Suprapubic skin (tissue), 4 donors: ENCODE measurements around the gene AGMO. TPM values are rescaled to one million over a fixed set of nuclear protein-coding genes. Genes with fewer than 3 reads are reported as not detected.

Experiments
- DNase-seq, 2 donors: peaks; one replicate each; pipeline ENCODE4 v3.0.0-alpha.2; 2019; ENCODE audit warnings: low spot score in 2 of 2
- H3K27ac ChIP-seq: fragments of 200-600 bp; sonication (generic); one replicate; pipeline ENCODE4 v1.5.1; 2019
- H3K27me3 ChIP-seq: fragments of 200-600 bp; sonication (generic); one replicate; pipeline ENCODE4 v1.5.1; 2019
- H3K36me3 ChIP-seq: fragments of 200-600 bp; sonication (generic); one replicate; pipeline ENCODE4 v1.5.1; 2019
- H3K4me1 ChIP-seq: fragments of 200-600 bp; sonication (generic); one replicate; pipeline ENCODE4 v1.5.1; 2019
- H3K4me3 ChIP-seq: fragments of 200-600 bp; sonication (generic); one replicate; pipeline ENCODE4 v1.5.1; 2019; ENCODE audit warnings: mild to moderate bottlenecking
- H3K9me3 ChIP-seq: fragments of 200-600 bp; sonication (generic); one replicate; pipeline ENCODE4 v1.5.1; 2019
- CTCF ChIP-seq, 2 donors: fragments of 200-600 bp in 1 of 2; fragments of 450-650 bp in 1 of 2; sonication (generic) in 1 of 2; IDR thresholded peaks; one replicate each; pipeline ENCODE4 v1.5.1; 2016 to 2019; ENCODE audit warnings: antibody characterized with exemption in 2 of 2, mild to moderate bottlenecking in 1 of 2, moderate library complexity in 1 of 2
- EP300 ChIP-seq: sonication (generic); formaldehyde crosslinking; IDR thresholded peaks from one replicate; pipeline ENCODE4 v1.6.1; 2017; ENCODE audit warnings: antibody characterized with exemption
- POLR2A ChIP-seq, 2 donors: fragments of 450-650 bp; IDR thresholded peaks; one replicate each; pipeline ENCODE4 v1.6.1; 2017; ENCODE audit warnings: antibody characterized with exemption in 2 of 2, mild to moderate bottlenecking in 2 of 2, moderate library complexity in 2 of 2
- POLR2AphosphoS5 ChIP-seq, 3 donors: sonication (generic); formaldehyde crosslinking; IDR thresholded peaks; one replicate each; pipeline ENCODE4 v1.6.1; 2017; ENCODE audit warnings: antibody characterized with exemption in 3 of 3
- WGBS: methylation state at CpG from one replicate; pipeline ENCODE4 v1.1.5; 2018; 5-methylcytosine and 5-hydroxymethylcytosine counted together
- total RNA-seq, 4 donors: library from RNA; depleted of rRNA; stranded (reverse); fragments of >200 nt; gene quantifications; one replicate each; pipeline ENCODE4 v1.1.0, GENCODE V29; 2016

The AGMO gene
- total RNA-seq, 4 donors from 2014 or later: 0.40 TPM; not detected in 3

DNA sequence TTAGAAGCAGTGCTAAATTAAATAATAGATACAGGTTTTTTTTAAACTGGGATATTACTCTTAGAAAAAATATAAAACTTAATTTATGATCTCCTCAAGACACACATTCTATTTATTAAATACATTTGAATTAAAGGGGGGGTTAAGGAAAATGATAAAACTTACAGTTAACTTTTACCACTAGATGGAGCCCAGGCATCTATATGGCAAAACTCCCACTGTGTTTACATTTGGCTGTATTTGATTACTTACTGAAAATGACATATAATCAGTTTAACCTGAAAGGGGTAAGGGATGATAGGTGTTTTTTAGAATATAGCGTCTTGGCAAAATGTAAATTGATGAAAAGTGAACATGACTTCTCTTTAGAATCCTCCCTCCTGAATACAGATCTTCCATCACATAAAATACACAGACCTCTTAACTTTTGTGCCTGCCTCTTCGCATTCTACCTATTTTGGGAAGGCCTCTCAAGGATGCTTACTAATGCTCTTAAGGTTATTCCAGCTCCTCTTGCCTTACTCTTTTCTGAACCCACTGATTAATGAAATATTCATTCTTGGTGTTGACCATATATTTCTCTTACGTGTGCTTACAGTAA, 235.7 kb downstream of the AGMO start:
- Histone ChIP-seq H3K4me3 (no peak overlapping the region), H3K4me1 (no peaks in the 10 kb centered on the region), H3K27ac (no peak overlapping the region), H3K27me3 (no peaks in the 10 kb centered on the region), H3K36me3 (no peaks in the 10 kb centered on the region), H3K9me3 (no peaks in the 10 kb centered on the region)
- TF ChIP-seq EP300 (no peak), CTCF (IDR thresholded peaks at IDR 0.05) (no peak), POLR2A (IDR thresholded peaks at IDR 0.05) (no peak), POLR2AphosphoS5 (IDR thresholded peaks at IDR 0.05) (no peak)
- 62% methylated on average over 3 of the region's 3 CpGs for WGBS
- DNase-seq: no peak

DNA sequence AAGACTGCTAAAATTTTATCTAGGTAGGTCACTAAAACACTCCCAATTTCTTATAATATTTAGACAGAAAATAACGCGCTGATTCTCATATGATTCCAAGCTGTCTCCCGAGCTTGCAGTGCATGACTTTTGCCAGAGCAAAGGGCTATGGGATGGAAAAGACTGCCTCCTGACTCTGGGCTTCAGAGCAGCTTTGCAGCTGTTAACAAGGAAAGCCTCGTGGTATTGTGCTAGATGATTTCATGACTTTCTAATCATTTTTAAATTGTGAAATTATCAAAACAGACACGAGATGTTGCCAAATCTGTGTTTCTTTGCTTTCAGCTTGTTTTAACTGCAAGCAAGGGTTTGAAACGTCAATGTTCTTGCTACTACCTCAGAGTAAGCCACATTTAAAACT, 238.3 kb downstream of the AGMO start:
- no peak for DNase-seq
- TF ChIP-seq POLR2A (IDR thresholded peaks at IDR 0.05) (no peak), CTCF (IDR thresholded peaks at IDR 0.05) (no peak), EP300 (no peak), POLR2AphosphoS5 (IDR thresholded peaks at IDR 0.05) (no peak)
- Histone ChIP-seq H3K27ac (no peak overlapping the region), H3K36me3 (no peaks in the 10 kb centered on the region), H3K4me1 (no peaks in the 10 kb centered on the region), H3K9me3 (no peaks in the 10 kb centered on the region), H3K27me3 (no peaks in the 10 kb centered on the region), H3K4me3 (no peak overlapping the region)
- WGBS: 58% methylated on average over 6 of the region's 6 CpGs

GRCh38 chr7:15317215-15317614, 244.6 kb downstream of the AGMO start:
- TF ChIP-seq EP300: no peak
- TF ChIP-seq CTCF (IDR thresholded peaks at IDR 0.05): no peak
- TF ChIP-seq POLR2A (IDR thresholded peaks at IDR 0.05): no peak
- no peak for TF ChIP-seq POLR2AphosphoS5 (IDR thresholded peaks at IDR 0.05)
- no peaks in the 10 kb centered on the region for H3K4me1 ChIP-seq
- no peak for DNase-seq
- WGBS: 83% methylated on average over 4 of the region's 4 CpGs
- no peaks in the 10 kb centered on the region for H3K27me3 ChIP-seq
- H3K27ac ChIP-seq: no peak overlapping the region
- H3K9me3 ChIP-seq: no peaks in the 10 kb centered on the region
- no peak overlapping the region for H3K4me3 ChIP-seq
- no peaks in the 10 kb centered on the region for H3K36me3 ChIP-seq

- no peak for DNase-seq
- 90% methylated on average over 1 of the region's 1 CpG for WGBS
- Histone ChIP-seq H3K27ac (no peak overlapping the region), H3K4me3 (no peak overlapping the region), H3K36me3 (no peaks in the 10 kb centered on the region), H3K4me1 (no peaks in the 10 kb centered on the region), H3K27me3 (no peaks in the 10 kb centered on the region), H3K9me3 (no peaks in the 10 kb centered on the region)
- no peak for TF ChIP-seq EP300
- TF ChIP-seq CTCF (IDR thresholded peaks at IDR 0.05): no peak
- no peak for TF ChIP-seq POLR2A (IDR thresholded peaks at IDR 0.05)
- TF ChIP-seq POLR2AphosphoS5 (IDR thresholded peaks at IDR 0.05): no peak
Observed at GRCh38 chr7:15315678-15316077, 246.1 kb downstream of the AGMO start.

DNA sequence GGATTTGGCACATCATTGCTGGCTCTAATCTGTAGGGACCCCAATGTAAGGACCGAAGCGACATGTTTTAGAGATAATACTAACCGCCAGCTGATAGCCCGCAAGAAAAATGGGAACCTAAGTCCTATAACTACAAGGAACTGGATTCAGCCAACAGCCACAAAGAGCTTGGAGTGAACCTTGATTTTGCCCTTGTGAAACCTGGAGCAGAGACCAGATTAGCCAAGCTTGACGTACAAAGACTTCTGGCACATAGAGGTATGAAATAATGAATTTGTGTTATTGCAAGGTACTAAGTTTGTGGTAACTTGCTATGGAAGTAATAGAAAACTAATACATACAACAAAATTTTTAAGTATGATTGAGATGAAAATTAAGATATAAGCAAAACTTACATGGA, 246.9 kb downstream of the AGMO start:
- Histone ChIP-seq H3K36me3 (no peaks in the 10 kb centered on the region), H3K9me3 (no peaks in the 10 kb centered on the region), H3K27me3 (no peaks in the 10 kb centered on the region), H3K4me3 (no peak overlapping the region), H3K27ac (no peak overlapping the region), H3K4me1 (no peaks in the 10 kb centered on the region)
- WGBS: 84% methylated on average over 5 of the region's 5 CpGs
- no peak for TF ChIP-seq CTCF (IDR thresholded peaks at IDR 0.05)
- TF ChIP-seq POLR2A (IDR thresholded peaks at IDR 0.05): no peak
- TF ChIP-seq POLR2AphosphoS5 (IDR thresholded peaks at IDR 0.05): no peak
- TF ChIP-seq EP300: no peak
- DNase-seq: no peak
